BJ (cell line): ENCODE results near the gene VPS50. TPM values are rescaled to one million over a fixed set of nuclear protein-coding genes. Genes with fewer than 3 reads are reported as not detected.
A peak's percentile ranks its signal among the peaks of the same experiment; 100 is the strongest.

ENCODE experiments used
- CTCF ChIA-PET: fragments of 350-600 bp; formaldehyde crosslinking; extraction: SDS; loops from one replicate; lab custom pipeline; 2021; ENCODE audit warnings: antibody characterized with exemption, inconsistent platforms; lab: Yijun Ruan, JAX
- POLR2A ChIA-PET: fragments of 300-600 bp; sonication (Branson Sonifier 250); formaldehyde crosslinking; extraction: SDS; loops from one replicate; lab custom pipeline; 2021; ENCODE audit warnings: antibody characterized with exemption; lab: Charles Lee
- DNase-seq: peaks from one replicate; pipeline ENCODE4 v3.0.0-alpha.2; 2011; ENCODE audit warnings: low read depth
- H3K27me3 ChIP-seq: 2 replicates; pipeline ENCODE4 v1.6.0; 2011; ENCODE audit warnings: low read length; ENCODE audit not compliant: control insufficient read depth, insufficient read depth
- H3K36me3 ChIP-seq: 2 replicates; pipeline ENCODE4 v1.5.1; 2011; ENCODE audit warnings: low read length; ENCODE audit not compliant: control insufficient read depth, insufficient read depth
- H3K4me3 ChIP-seq: 2 replicates; pipeline ENCODE4 v1.5.1; 2011; ENCODE audit warnings: low read depth, mild to moderate bottlenecking, control low read depth, low read length
- polyA minus RNA-seq: library from RNA; depleted of rRNA, polyadenylated mRNA; stranded (reverse); fragments of >200 nt; gene quantifications from 2 replicates; pipeline ENCODE4 v1.2.3, GENCODE V29; 2011; rRNA and poly(A)+ RNA removed
- polyA plus RNA-seq: library from polyadenylated mRNA; depleted of rRNA; stranded (reverse); fragments of >200 nt; gene quantifications from 2 replicates; pipeline ENCODE4 v1.2.3, GENCODE V29; 2011; rRNA removed
- TF ChIP-seq, protein P1 (sequence below): IDR thresholded peaks from 2 replicates; pipeline ENCODE4 v1.5.1; 2011; ENCODE audit warnings: low read depth, mild to moderate bottlenecking, control low read depth, inconsistent platforms, low read length, moderate library complexity; ENCODE audit not compliant: insufficient read depth

The VPS50 gene, protein sequence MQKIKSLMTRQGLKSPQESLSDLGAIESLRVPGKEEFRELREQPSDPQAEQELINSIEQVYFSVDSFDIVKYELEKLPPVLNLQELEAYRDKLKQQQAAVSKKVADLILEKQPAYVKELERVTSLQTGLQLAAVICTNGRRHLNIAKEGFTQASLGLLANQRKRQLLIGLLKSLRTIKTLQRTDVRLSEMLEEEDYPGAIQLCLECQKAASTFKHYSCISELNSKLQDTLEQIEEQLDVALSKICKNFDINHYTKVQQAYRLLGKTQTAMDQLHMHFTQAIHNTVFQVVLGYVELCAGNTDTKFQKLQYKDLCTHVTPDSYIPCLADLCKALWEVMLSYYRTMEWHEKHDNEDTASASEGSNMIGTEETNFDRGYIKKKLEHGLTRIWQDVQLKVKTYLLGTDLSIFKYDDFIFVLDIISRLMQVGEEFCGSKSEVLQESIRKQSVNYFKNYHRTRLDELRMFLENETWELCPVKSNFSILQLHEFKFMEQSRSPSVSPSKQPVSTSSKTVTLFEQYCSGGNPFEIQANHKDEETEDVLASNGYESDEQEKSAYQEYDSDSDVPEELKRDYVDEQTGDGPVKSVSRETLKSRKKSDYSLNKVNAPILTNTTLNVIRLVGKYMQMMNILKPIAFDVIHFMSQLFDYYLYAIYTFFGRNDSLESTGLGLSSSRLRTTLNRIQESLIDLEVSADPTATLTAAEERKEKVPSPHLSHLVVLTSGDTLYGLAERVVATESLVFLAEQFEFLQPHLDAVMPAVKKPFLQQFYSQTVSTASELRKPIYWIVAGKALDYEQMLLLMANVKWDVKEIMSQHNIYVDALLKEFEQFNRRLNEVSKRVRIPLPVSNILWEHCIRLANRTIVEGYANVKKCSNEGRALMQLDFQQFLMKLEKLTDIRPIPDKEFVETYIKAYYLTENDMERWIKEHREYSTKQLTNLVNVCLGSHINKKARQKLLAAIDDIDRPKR
- polyA plus RNA-seq (10.9 and 17.6 TPM in 2 replicates), polyA minus RNA-seq (14.1 and 14.6 TPM in 2 replicates)

DNA sequence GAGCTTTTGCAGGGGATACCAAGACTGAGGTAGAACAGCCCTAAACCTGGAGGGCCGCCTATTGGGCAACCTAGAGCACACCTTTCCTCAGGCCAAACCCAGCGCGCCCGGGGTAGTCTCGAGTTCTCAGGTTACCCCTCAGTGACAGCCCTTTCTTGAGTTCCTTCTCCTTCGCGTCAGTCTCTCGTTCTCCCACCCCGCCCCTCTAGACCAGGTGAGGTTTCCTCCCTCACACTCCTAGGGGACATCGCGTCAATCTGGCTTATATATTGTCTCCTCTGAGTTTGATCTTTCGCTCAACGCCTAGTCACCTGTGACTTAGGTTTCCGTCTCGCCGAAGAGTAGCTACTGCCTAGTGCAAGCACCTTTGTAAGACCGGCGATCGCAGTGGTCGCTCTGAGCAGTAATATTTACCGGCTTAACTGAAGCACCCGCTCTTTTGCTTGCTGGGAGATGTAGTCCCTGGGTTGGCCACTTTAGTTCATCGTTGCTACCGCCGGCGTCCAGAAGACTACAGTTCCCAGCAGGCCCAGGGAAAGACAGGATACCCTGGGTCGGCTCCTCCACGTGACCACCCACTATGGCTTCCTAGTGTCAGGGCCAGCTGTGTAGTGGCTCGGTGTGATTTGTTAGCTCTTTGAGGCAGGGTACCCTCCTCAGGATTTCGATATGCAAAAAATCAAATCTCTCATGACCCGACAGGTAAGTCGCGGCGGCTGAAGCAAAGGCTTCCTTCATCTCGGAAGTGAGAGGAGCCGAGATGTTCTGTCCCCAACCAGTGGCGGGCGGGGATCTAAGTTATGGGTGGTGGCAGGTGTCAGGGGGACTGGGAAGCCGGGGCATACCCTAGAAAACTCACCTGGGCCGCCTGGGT is at the start of gene VPS50:
Gene VPS50 (plus strand): TSS at position 568 of the 874 bp plus-strand sequence. CDS start 102 bp downstream, at position 670.
- H3K27me3 ChIP-seq = 0 out of 2 replicates have a peak, but pooled peaks cover 1% of the 10 kb centered on the region
- CTCF ChIA-PET = interaction anchor here (0.7 to 1.9 kb wide), 5 partner anchors 10 to 319 kb away, joined by 3 to 15 read pairs (median 5); no protein-coding TSS in a partner anchor
- no peaks in the 10 kb centered on the region for H3K36me3 ChIP-seq
- DNase-seq = peak; percentile 88
- POLR2A ChIA-PET = interaction anchor here (0.6 kb wide), 1 partner anchor 84 kb away, joined by 11 read pairs; no protein-coding TSS in a partner anchor
- peak within 1 kb of the TSS; percentile 89 for H3K4me3 ChIP-seq
- TF ChIP-seq, protein P1, sequence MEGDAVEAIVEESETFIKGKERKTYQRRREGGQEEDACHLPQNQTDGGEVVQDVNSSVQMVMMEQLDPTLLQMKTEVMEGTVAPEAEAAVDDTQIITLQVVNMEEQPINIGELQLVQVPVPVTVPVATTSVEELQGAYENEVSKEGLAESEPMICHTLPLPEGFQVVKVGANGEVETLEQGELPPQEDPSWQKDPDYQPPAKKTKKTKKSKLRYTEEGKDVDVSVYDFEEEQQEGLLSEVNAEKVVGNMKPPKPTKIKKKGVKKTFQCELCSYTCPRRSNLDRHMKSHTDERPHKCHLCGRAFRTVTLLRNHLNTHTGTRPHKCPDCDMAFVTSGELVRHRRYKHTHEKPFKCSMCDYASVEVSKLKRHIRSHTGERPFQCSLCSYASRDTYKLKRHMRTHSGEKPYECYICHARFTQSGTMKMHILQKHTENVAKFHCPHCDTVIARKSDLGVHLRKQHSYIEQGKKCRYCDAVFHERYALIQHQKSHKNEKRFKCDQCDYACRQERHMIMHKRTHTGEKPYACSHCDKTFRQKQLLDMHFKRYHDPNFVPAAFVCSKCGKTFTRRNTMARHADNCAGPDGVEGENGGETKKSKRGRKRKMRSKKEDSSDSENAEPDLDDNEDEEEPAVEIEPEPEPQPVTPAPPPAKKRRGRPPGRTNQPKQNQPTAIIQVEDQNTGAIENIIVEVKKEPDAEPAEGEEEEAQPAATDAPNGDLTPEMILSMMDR = no peak

DNA sequence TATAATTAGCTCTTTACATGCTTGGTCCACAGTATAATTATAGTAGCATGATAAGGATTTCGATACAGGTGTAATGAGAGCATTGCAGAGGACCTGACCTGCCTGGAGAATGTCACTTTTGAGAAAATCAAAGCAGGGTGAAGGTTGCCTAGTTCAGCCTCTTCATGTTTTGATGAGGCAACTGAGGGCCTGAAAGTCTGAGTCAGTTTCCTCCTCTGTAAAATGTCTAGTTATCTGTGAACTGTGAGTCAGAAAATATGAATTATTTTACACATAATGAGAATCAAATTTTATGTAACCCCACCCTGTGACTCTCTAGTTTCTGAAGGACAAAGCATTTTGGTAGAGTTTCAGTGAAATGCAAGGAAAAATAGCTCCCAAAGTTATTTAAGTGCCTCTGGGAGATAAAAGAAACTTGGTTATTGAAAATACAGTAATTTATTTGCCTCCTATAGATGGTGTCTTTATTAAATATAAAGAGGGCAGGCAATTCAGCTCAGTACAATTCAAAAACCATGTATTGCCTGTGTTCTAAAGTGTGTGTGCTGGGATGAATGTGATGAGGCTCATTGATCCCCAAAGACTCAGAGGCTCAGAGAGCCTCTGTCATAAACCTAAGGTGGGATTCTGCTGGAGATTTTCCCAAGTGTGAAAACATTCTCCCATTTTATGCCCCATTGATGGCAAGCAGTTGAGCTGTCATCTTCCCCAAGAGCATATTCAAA is 46.7 kb upstream of the VPS50 start:
- no peak overlapping the region for H3K4me3 ChIP-seq
- DNase-seq = no peak
- ChIA-PET CTCF (interaction anchor here (1.0 to 1.1 kb wide), 2 partner anchors 8 to 93 kb away, joined by 3 to 6 read pairs; no protein-coding TSS in a partner anchor), POLR2A (no interaction called here)
- no peaks in the 10 kb centered on the region for H3K36me3 ChIP-seq
- TF ChIP-seq, protein P1 = no peak
- H3K27me3 ChIP-seq = peaks cover 4% of the 10 kb centered on the region

DNA sequence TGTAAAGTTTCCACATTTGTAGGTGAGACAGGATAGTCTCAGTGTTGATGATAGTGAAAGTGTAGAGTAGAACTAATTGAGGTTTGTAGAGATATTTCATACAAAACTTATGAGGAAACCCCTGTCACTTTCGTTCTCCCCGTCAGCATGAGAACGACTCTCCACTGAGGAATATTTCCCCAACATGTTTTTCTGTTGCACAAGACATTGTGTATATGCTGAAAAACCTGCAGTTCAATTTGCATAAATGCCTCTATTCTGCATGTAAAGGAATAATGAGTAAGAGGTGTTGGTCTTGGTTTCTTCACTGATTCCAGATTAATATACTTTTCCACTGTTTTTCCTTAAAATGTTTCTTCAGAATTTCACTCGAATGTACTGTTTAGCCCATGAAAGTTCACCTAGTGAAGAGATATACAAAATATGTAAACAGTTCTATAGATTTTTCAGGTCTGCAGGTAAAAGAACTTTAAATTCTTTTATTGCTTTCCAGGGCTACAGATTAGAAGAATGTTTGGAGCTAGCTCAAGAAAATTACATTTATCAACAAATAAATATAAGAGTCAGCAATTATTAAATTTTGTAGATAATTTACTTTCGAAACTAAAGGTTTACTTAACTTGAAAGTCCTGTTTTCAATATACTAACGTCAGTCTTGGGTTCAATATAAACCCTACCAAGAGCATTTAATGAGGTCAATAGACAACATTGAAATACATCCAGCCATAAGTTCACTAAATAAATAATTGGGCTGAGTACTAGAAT is 43.1 kb upstream of the VPS50 start:
- H3K36me3 ChIP-seq = no peaks in the 10 kb centered on the region
- POLR2A ChIA-PET = no interaction called here
- no peak for DNase-seq
- CTCF ChIA-PET = no interaction called here
- H3K27me3 ChIP-seq = peaks cover 4% of the 10 kb centered on the region
- TF ChIP-seq, protein P1 = no peak
- H3K4me3 ChIP-seq = no peak overlapping the region

DNA sequence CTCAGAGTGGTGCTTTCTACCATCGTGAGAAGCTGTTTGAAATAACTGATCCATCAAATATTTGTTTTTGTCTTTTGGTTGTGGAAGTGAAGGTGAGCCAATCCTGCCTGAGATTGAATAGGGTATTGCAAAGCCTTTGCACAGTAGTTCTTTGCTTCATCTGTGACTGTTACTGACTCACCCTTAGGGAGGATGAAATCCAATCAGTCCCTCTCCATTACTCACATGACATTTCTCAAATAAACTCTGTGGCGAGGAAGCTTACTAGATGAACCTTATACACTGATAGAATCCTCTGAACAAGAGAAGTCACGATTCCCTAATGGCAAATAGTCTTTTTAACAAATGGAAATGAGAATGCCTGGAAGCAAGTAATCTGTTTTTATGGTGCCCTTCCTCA is 37.8 kb upstream of the VPS50 start:
- TF ChIP-seq, protein P1 = no peak
- POLR2A ChIA-PET = no interaction called here
- no peak for DNase-seq
- no peak overlapping the region for H3K4me3 ChIP-seq
- CTCF ChIA-PET = no interaction called here
- H3K27me3 ChIP-seq = no peaks in the 10 kb centered on the region; the same call in 1 of the 2 replicates
- no peaks in the 10 kb centered on the region for H3K36me3 ChIP-seq
